HL-60/S4 treated with phorbol 12-myristate 13-acetate at 8.2 ng/mL for 4 days and 3 days (cell line): ENCODE results near the gene EN2.
"Not testable (repeated sequence)": the region's sequence is repeated elsewhere in the genome, so short reads cannot be mapped to it uniquely, and the experiment has no call there.

Experiments used
- in situ Hi-C: fragments of 300-500 bp; cut with MboI; formaldehyde crosslinking; loops from 2 replicates; pipeline ENCODE4 v1.15.0; 2022; ENCODE audit warnings: low sequenced_read_pairs

EN2 gene

GRCh38 chr7:155425887-155426286, 32.0 kb upstream of the EN2 start:
- in situ Hi-C loops: no loop called here

GRCh38 chr7:155426543-155427410, 31.2 kb upstream of the EN2 start:
- in situ Hi-C loops: no loop called here

GRCh38 chr7:155427411-155428038, 30.4 kb upstream of the EN2 start:
- in situ Hi-C loops: no loop called here

- in situ Hi-C loops: no loop called here
Measured at GRCh38 chr7:155428171-155428834, 29.6 kb upstream of the EN2 start.

GRCh38 chr7:155429651-155430050, 28.3 kb upstream of the EN2 start:
- in situ Hi-C loops: no loop called here

GRCh38 chr7:155430606-155431005, 27.3 kb upstream of the EN2 start:
- in situ Hi-C loops: no loop called here

- in situ Hi-C loops: no loop called here
Measured at GRCh38 chr7:155431231-155431630, 26.7 kb upstream of the EN2 start.

GRCh38 chr7:155431711-155432110, 26.2 kb upstream of the EN2 start:
- in situ Hi-C loops: no loop called here

GRCh38 chr7:155435110-155435509, 22.8 kb upstream of the EN2 start:
- in situ Hi-C loops: no loop called here

- in situ Hi-C loops: no loop called here
Measured at GRCh38 chr7:155437836-155438235, 20.1 kb upstream of the EN2 start.

GRCh38 chr7:155438777-155439176, 19.2 kb upstream of the EN2 start:
- in situ Hi-C loops: no loop called here

GRCh38 chr7:155439311-155440017, 18.5 kb upstream of the EN2 start:
- in situ Hi-C loops: no loop called here

- in situ Hi-C loops: no loop called here
Measured at GRCh38 chr7:155440018-155440410, 17.9 kb upstream of the EN2 start.

- in situ Hi-C loops: no loop called here
Measured at GRCh38 chr7:155441856-155442255, 16.1 kb upstream of the EN2 start.

- in situ Hi-C loops: no loop called here
Measured at GRCh38 chr7:155444746-155445145, 13.2 kb upstream of the EN2 start.

- in situ Hi-C loops: not testable (repeated sequence)
Measured at GRCh38 chr7:155445606-155446005, 12.3 kb upstream of the EN2 start.

- in situ Hi-C loops: no loop called here
Measured at GRCh38 chr7:155447603-155448002, 10.3 kb upstream of the EN2 start.

- in situ Hi-C loops: no loop called here
Measured at GRCh38 chr7:155448632-155449007, 9.3 kb upstream of the EN2 start.

GRCh38 chr7:155449008-155449868, 8.7 kb upstream of the EN2 start:
- in situ Hi-C loops: no loop called here

GRCh38 chr7:155449869-155450557, 7.9 kb upstream of the EN2 start:
- in situ Hi-C loops: no loop called here
